Adrenal gland (tissue), 5 donors: Measurements from ENCODE around the gene CD2.

Experiments used
- CTCF ChIP-seq, 6 experiments: fragments of 450-650 bp in 4 of 6; fragments of 200-600 bp in 2 of 6; sonication (generic) in 1 of 6; IDR thresholded peaks; 1 replicate in 5 of 6; 2 replicates in 1 of 6; pipeline versions ENCODE4 v1.5.1 to v1.8.0; 2016 to 2021; ENCODE audit warnings: antibody characterized with exemption in 6 of 6, mild to moderate bottlenecking in 2 of 6, moderate library complexity in 1 of 6
- POLR2A ChIP-seq, 2 donors: fragments of 450-650 bp; IDR thresholded peaks; one replicate each; pipeline ENCODE4 v1.6.1; 2017; ENCODE audit warnings: antibody characterized with exemption in 2 of 2, mild to moderate bottlenecking in 2 of 2, moderate library complexity in 1 of 2
- donor health status: DM: no; HTN: no; CAD: no.

- no peak for TF ChIP-seq POLR2A (IDR thresholded peaks at IDR 0.05)
- TF ChIP-seq CTCF (IDR thresholded peaks at IDR 0.05) = no peak
These were observed 17.9 kb downstream of the CD2 start for GRCh38 chr1:116771997-116772647.
